ENCODE data around the gene AP3B1.

Gene AP3B1

GRCh38 chr5:78320401-78320800 lies 25.9 kb upstream of the AP3B1 start:
- Histone ChIP-seq H3K4me3 (ENCODE audit: low read depth in 1 of 2, low read length in 2 of 2) (no peak overlapping the region), H3K27ac (ENCODE audit: low read depth, low read length) (no peak overlapping the region), H3K36me3 (ENCODE audit: insufficient read depth, low read length) (no peaks in the 10 kb centered on the region), H3K27me3 (ENCODE audit: control insufficient read depth in 1 of 2, insufficient read depth in 2 of 2, low read length in 2 of 2) (no peaks in the 10 kb centered on the region), H3K4me1 (ENCODE audit: insufficient read depth, low read length) (no peaks in the 10 kb centered on the region), H3K9me3 (ENCODE audit: low read length) (no peaks in the 10 kb centered on the region), H3K9ac (ENCODE audit: low read length) (no peak overlapping the region)

DNA sequence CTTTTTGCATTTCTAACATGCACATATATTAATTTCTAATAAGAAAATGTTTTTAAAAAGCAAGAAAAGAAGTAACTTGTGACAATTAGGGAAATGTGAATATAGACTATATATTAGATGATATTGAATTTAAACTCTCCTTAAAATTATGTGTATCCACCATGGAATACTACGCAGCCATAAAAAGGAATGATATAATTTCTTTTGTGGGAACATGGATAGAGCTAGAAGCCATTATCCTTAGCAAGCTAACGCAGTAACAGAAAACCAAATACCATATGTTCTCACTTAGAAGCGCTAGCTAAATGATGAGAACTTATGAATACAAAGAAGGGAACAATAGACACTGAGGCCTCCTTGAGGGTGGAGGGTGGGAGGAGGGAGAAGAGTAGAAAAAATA lies 23.8 kb upstream of the AP3B1 start:
- Histone ChIP-seq H3K27me3 (ENCODE audit: control insufficient read depth in 1 of 2, insufficient read depth in 2 of 2, low read length in 2 of 2) (no peaks in the 10 kb centered on the region), H3K27ac (ENCODE audit: low read depth, low read length) (no peak overlapping the region), H3K4me1 (ENCODE audit: insufficient read depth, low read length) (no peaks in the 10 kb centered on the region), H3K9me3 (ENCODE audit: low read length) (no peaks in the 10 kb centered on the region), H3K9ac (ENCODE audit: low read length) (no peak overlapping the region), H3K4me3 (ENCODE audit: low read depth in 1 of 2, low read length in 2 of 2) (no peak overlapping the region), H3K36me3 (ENCODE audit: insufficient read depth, low read length) (no peaks in the 10 kb centered on the region)

DNA sequence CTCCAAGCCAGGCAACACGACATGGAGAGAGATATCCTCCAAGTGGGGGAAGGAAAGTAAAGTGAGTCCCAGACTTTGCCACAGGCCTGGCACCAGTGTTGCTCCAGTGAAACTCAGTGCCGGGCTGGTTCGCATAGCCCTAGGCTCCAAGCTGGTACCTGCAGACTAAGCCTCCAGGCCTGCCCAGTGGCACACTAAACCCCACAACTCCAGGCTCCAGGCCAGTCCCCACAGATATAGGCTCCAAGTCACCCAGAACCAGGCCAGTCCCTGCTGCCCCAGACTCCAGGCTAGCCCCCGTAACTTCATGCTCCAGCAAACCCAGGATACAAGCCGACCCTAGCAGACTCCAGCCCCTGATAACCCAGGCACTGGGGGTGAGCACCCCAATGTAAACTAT lies 23.0 kb upstream of the AP3B1 start:
- Histone ChIP-seq H3K27ac (ENCODE audit: low read depth, low read length) (no peak overlapping the region), H3K27me3 (ENCODE audit: control insufficient read depth in 1 of 2, insufficient read depth in 2 of 2, low read length in 2 of 2) (no peaks in the 10 kb centered on the region), H3K9me3 (ENCODE audit: low read length) (no peaks in the 10 kb centered on the region), H3K36me3 (ENCODE audit: insufficient read depth, low read length) (no peaks in the 10 kb centered on the region), H3K9ac (ENCODE audit: low read length) (no peak overlapping the region), H3K4me3 (ENCODE audit: low read depth in 1 of 2, low read length in 2 of 2) (no peak overlapping the region), H3K4me1 (ENCODE audit: insufficient read depth, low read length) (no peaks in the 10 kb centered on the region)

DNA sequence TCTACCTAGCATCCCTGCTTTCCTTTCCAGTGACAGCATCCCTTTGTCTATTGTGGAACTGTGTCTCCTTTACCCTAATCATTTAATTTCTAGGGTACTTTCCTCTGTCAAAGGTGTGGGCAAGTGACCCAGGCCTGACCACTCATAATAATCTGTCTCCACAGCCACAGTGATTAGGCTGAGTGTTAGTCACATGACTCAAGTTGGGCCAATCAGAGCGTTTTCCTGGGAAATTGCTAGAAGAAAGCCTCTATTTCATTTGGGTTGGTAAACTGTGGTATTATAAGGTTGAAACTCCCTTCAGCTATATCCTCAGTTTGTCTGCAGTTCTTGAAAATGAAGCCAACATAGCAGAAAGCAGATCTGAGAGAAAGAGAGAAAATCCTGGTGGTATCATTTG lies 14.2 kb upstream of the AP3B1 start:
- H3K27ac ChIP-seq (ENCODE audit: low read depth, low read length) = no peak overlapping the region
- H3K4me3 ChIP-seq (ENCODE audit: low read depth in 1 of 2, low read length in 2 of 2) = no peak overlapping the region
- H3K9ac ChIP-seq (ENCODE audit: low read length) = no peak overlapping the region

DNA sequence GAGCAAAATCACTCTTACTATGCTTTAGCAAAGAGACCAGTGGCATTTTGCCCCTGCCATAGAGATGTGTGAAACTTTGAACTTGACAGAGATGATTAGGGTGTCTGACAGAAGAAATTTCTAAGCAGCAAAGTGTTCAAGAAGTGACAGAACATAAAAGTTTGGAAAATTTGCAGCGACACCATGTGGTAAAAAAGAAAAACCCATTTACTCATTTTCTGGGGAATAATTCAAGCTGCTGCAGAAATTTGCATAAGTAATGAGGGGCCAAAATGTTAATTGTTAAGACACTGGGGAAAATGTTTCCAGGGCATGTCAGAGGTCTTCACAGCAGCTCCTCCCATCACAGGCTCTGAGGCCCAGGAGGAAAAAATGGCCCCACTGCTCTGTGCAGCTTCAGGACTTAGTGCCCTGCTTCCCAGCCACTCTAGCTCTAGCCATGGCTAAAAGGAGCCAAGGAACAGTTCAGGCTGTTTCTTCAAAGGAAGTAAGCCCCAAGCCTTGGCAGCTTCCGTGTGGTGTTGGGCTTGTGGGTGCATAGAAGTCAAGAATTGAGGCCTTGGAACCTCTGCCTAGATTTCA lies 6.1 kb upstream of the AP3B1 start:
- Histone ChIP-seq H3K27me3 (ENCODE audit: control insufficient read depth in 1 of 2, insufficient read depth in 2 of 2, low read length in 2 of 2) (no peaks in the 10 kb centered on the region), H3K27ac (ENCODE audit: low read depth, low read length) (no peak overlapping the region), H3K9ac (ENCODE audit: low read length) (no peak overlapping the region), H3K4me1 (ENCODE audit: insufficient read depth, low read length) (peaks cover 3% of the 10 kb centered on the region), H3K9me3 (ENCODE audit: low read length) (no peaks in the 10 kb centered on the region), H3K36me3 (ENCODE audit: insufficient read depth, low read length) (no peaks in the 10 kb centered on the region), H3K4me3 (ENCODE audit: low read depth in 1 of 2, low read length in 2 of 2) (no peak overlapping the region)

More for the DNA sequence above, 14.2 kb upstream of the AP3B1 start:
- Histone ChIP-seq H3K4me1 (ENCODE audit: insufficient read depth, low read length) (no peaks in the 10 kb centered on the region), H3K9me3 (ENCODE audit: low read length) (no peaks in the 10 kb centered on the region), H3K36me3 (ENCODE audit: insufficient read depth, low read length) (no peaks in the 10 kb centered on the region), H3K27me3 (ENCODE audit: control insufficient read depth in 1 of 2, insufficient read depth in 2 of 2, low read length in 2 of 2) (no peaks in the 10 kb centered on the region)

DNA sequence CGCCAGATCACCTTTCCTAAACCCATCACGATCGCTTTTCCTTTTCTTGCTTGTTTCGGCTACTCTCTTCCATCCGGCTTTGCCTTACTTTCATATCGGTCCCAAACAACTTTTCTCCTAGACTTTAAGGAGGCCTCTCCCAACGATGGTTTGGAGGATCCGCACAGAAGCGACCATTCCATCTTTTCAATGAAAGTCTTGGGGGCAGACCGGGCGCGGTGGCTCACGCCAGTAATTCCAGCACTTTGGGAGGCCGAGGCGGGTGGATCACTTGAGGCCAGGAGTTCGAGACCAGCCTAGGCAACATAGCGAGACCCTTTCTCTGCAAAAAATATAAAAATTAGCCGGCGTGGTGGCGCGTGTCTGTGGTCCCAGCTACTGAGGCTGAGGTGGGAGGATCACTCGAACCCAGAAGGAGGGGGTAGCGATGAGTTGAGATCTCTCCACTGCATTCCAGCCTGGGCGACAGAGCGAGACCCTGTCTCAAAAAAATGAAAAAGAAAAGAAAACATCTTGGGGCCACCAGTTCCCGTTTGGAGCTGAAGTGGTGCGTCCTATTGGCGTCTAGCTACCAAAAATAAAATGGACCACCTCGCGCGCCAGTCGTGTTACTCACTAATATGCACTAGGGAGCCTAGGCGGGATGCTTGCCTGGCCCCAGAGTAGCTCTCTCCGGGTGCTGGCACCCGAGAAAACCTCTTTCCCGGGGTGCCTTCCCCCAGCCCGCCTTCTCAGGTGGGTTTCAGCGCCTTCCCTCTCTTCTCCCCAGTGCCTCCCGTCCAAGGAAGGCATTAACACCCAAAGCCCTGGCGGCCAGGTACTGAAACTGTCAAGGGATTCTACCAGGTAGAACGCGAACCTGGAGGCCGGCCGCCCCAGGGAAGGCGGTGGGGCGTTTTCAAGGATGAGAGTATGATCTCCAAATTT lies 800 bp upstream of the AP3B1 start:
- Histone ChIP-seq H3K27ac (ENCODE audit: low read depth, low read length) (peak overlapping the region; percentile 99), H3K27me3 (ENCODE audit: control insufficient read depth in 1 of 2, insufficient read depth in 2 of 2, low read length in 2 of 2) (no peaks in the 10 kb centered on the region), H3K4me3 (ENCODE audit: low read depth in 1 of 2, low read length in 2 of 2) (peak overlapping the region; percentile 90 to 99), H3K4me1 (ENCODE audit: insufficient read depth, low read length) (peaks cover 22% of the 10 kb centered on the region), H3K9ac (ENCODE audit: low read length) (peak overlapping the region; percentile 94), H3K36me3 (ENCODE audit: insufficient read depth, low read length) (no peaks in the 10 kb centered on the region), H3K9me3 (ENCODE audit: low read length) (no peaks in the 10 kb centered on the region)

GRCh38 chr5:78293851-78294247 lies 649 bp downstream of the AP3B1 start:
- Histone ChIP-seq H3K9ac (ENCODE audit: low read length) (peak overlapping the region; percentile 94), H3K27me3 (ENCODE audit: control insufficient read depth in 1 of 2, insufficient read depth in 2 of 2, low read length in 2 of 2) (no peaks in the 10 kb centered on the region), H3K36me3 (ENCODE audit: insufficient read depth, low read length) (no peaks in the 10 kb centered on the region), H3K4me3 (ENCODE audit: low read depth in 1 of 2, low read length in 2 of 2) (peak overlapping the region; percentile 90 to 99), H3K9me3 (ENCODE audit: low read length) (no peaks in the 10 kb centered on the region), H3K4me1 (ENCODE audit: insufficient read depth, low read length) (peaks cover 27% of the 10 kb centered on the region), H3K27ac (ENCODE audit: low read depth, low read length) (peak overlapping the region; percentile 99)

- H3K9me3 ChIP-seq (ENCODE audit: low read length) = no peaks in the 10 kb centered on the region
- no peaks in the 10 kb centered on the region for H3K36me3 ChIP-seq (ENCODE audit: insufficient read depth, low read length)
- no peak overlapping the region for H3K9ac ChIP-seq (ENCODE audit: low read length)
- H3K27me3 ChIP-seq (ENCODE audit: control insufficient read depth in 1 of 2, insufficient read depth in 2 of 2, low read length in 2 of 2) = no peaks in the 10 kb centered on the region
- peaks cover 31% of the 10 kb centered on the region for H3K4me1 ChIP-seq (ENCODE audit: insufficient read depth, low read length)
- no peak overlapping the region for H3K4me3 ChIP-seq (ENCODE audit: low read depth in 1 of 2, low read length in 2 of 2)
- no peak overlapping the region for H3K27ac ChIP-seq (ENCODE audit: low read depth, low read length)
These were observed 2.8 kb downstream of the AP3B1 start for GRCh38 chr5:78291687-78292086.

DNA sequence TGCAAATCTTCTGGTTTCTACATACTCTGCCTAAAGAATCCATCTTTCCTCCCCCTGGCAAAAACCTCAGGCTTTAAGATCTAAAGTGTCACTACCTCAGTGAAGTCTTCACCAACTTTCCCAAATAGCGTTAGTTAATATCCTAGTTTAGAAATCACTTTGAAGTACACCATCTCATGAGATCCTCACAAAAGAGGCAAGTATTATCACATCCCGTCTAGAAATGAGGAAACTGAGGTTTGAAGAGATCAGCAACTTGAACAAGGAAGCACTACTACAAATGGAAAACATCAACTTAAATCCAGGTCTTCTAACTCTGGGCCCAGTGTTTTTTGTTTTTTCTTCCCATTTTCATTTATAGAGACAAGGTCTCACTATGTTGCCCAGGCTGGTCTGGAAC lies 4.6 kb downstream of the AP3B1 start:
- no peaks in the 10 kb centered on the region for H3K9me3 ChIP-seq (ENCODE audit: low read length)
- no peaks in the 10 kb centered on the region for H3K27me3 ChIP-seq (ENCODE audit: control insufficient read depth in 1 of 2, insufficient read depth in 2 of 2, low read length in 2 of 2)
- no peak overlapping the region for H3K9ac ChIP-seq (ENCODE audit: low read length)
- H3K36me3 ChIP-seq (ENCODE audit: insufficient read depth, low read length) = no peaks in the 10 kb centered on the region
- no peak overlapping the region for H3K27ac ChIP-seq (ENCODE audit: low read depth, low read length)
- peaks cover 24% of the 10 kb centered on the region for H3K4me1 ChIP-seq (ENCODE audit: insufficient read depth, low read length)
- no peak overlapping the region for H3K4me3 ChIP-seq (ENCODE audit: low read depth in 1 of 2, low read length in 2 of 2)

- Histone ChIP-seq H3K9ac (ENCODE audit: low read length) (no peak overlapping the region), H3K27me3 (ENCODE audit: control insufficient read depth in 1 of 2, insufficient read depth in 2 of 2, low read length in 2 of 2) (no peaks in the 10 kb centered on the region), H3K27ac (ENCODE audit: low read depth, low read length) (no peak overlapping the region), H3K36me3 (ENCODE audit: insufficient read depth, low read length) (no peaks in the 10 kb centered on the region), H3K9me3 (ENCODE audit: low read length) (no peaks in the 10 kb centered on the region), H3K4me1 (ENCODE audit: insufficient read depth, low read length) (peaks cover 17% of the 10 kb centered on the region), H3K4me3 (ENCODE audit: low read depth in 1 of 2, low read length in 2 of 2) (no peak overlapping the region)
These were observed 6.3 kb downstream of the AP3B1 start for GRCh38 chr5:78288246-78288645.

- no peaks in the 10 kb centered on the region for H3K9me3 ChIP-seq (ENCODE audit: low read length)
- H3K27ac ChIP-seq (ENCODE audit: low read depth, low read length) = no peak overlapping the region
- no peaks in the 10 kb centered on the region for H3K36me3 ChIP-seq (ENCODE audit: insufficient read depth, low read length)
- H3K9ac ChIP-seq (ENCODE audit: low read length) = no peak overlapping the region
- peaks cover 15% of the 10 kb centered on the region for H3K4me1 ChIP-seq (ENCODE audit: insufficient read depth, low read length)
- no peak overlapping the region for H3K4me3 ChIP-seq (ENCODE audit: low read depth in 1 of 2, low read length in 2 of 2)
- H3K27me3 ChIP-seq (ENCODE audit: control insufficient read depth in 1 of 2, insufficient read depth in 2 of 2, low read length in 2 of 2) = no peaks in the 10 kb centered on the region
These were observed 6.7 kb downstream of the AP3B1 start for GRCh38 chr5:78287833-78288232.

DNA sequence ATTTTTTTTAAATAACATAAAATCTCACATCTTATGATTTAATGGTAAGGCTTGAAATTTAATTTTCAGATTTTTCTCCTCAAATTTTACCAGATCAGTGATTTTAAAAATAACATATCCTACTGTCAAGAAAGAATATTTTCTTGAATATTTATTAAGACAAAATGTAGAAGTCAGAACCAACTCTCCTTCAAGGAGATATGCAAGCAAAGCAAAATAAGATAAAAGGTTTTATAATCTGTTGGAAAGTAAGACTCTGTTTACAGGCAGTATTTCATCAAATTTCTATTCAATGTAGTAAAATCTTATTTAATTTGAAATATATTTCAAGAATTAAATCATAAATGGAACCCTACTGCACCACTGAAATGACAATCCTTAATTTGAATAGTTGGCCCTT lies 7.3 kb downstream of the AP3B1 start:
- H3K27ac ChIP-seq (ENCODE audit: low read depth, low read length) = no peak overlapping the region
- H3K4me1 ChIP-seq (ENCODE audit: insufficient read depth, low read length) = peaks cover 15% of the 10 kb centered on the region
- no peak overlapping the region for H3K9ac ChIP-seq (ENCODE audit: low read length)
- H3K36me3 ChIP-seq (ENCODE audit: insufficient read depth, low read length) = no peaks in the 10 kb centered on the region
- H3K4me3 ChIP-seq (ENCODE audit: low read depth in 1 of 2, low read length in 2 of 2) = no peak overlapping the region
- H3K27me3 ChIP-seq (ENCODE audit: control insufficient read depth in 1 of 2, insufficient read depth in 2 of 2, low read length in 2 of 2) = no peaks in the 10 kb centered on the region
- H3K9me3 ChIP-seq (ENCODE audit: low read length) = no peaks in the 10 kb centered on the region
